GM10248 (cell line): Measurements from ENCODE around the gene NECAB2.

Source experiments
- CTCF ChIA-PET: fragments of 300-600 bp; sonication (Branson Sonifier 250); formaldehyde crosslinking; extraction: SDS; loops from one replicate; lab custom pipeline; 2021; ENCODE audit warnings: antibody characterized with exemption; lab: Yijun Ruan, JAX
- POLR2A ChIA-PET: fragments of 350-650 bp; sonication (Branson Sonifier 250); formaldehyde crosslinking; extraction: SDS; loops from one replicate; lab custom pipeline; 2020; ENCODE audit warnings: antibody characterized with exemption; lab: Yijun Ruan, JAX
- DNase-seq: peaks from one replicate; pipeline ENCODE4 v3.0.0; 2012; ENCODE audit errors: extremely low spot score
- TF ChIP-seq, protein P1 (sequence below): IDR thresholded peaks from 2 replicates; pipeline ENCODE4 v1.5.1; 2012; ENCODE audit warnings: mild to moderate bottlenecking, low read depth; ENCODE audit errors: extremely low read depth, missing control alignments, control extremely low read depth

The NECAB2 gene

DNA sequence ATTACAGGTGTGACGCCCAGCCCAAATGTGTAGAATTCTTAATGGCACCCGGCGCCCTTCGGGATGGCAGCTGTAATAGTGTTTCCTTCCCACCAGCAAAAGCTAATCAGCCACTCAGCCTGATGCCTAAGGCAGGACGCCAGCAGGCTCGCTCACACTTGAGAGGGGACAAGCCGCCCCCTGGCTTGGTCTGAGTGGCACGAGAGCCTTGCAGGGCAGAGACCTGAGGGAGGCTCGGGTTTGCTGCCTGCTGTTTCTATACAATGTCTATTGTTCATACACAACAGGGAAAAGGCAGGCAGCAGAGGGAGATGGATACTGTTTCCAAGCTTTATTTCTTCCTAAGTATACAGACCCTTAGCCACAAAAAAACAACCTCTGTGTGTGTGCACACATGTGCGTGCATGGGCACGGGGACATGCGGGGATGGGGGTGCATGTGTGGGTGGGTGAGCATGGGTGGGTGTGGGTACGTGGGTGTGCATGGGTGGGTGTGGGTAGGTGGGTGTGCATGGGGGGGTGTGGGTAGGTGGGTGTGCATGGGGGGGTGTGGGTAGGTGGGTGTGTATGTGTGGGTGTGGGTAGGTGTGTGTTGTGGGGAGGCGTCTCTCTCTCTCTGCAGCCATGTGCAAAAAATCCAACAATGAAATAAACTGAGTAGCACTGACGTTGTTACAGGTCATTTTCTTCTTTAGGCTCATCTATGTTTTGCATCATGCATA, 64.6 kb downstream of the NECAB2 start:
- ChIA-PET CTCF (no interaction called here), POLR2A (no interaction called here)
- DNase-seq, result no peak
- TF ChIP-seq, protein P1, sequence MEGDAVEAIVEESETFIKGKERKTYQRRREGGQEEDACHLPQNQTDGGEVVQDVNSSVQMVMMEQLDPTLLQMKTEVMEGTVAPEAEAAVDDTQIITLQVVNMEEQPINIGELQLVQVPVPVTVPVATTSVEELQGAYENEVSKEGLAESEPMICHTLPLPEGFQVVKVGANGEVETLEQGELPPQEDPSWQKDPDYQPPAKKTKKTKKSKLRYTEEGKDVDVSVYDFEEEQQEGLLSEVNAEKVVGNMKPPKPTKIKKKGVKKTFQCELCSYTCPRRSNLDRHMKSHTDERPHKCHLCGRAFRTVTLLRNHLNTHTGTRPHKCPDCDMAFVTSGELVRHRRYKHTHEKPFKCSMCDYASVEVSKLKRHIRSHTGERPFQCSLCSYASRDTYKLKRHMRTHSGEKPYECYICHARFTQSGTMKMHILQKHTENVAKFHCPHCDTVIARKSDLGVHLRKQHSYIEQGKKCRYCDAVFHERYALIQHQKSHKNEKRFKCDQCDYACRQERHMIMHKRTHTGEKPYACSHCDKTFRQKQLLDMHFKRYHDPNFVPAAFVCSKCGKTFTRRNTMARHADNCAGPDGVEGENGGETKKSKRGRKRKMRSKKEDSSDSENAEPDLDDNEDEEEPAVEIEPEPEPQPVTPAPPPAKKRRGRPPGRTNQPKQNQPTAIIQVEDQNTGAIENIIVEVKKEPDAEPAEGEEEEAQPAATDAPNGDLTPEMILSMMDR, result no peak

DNA sequence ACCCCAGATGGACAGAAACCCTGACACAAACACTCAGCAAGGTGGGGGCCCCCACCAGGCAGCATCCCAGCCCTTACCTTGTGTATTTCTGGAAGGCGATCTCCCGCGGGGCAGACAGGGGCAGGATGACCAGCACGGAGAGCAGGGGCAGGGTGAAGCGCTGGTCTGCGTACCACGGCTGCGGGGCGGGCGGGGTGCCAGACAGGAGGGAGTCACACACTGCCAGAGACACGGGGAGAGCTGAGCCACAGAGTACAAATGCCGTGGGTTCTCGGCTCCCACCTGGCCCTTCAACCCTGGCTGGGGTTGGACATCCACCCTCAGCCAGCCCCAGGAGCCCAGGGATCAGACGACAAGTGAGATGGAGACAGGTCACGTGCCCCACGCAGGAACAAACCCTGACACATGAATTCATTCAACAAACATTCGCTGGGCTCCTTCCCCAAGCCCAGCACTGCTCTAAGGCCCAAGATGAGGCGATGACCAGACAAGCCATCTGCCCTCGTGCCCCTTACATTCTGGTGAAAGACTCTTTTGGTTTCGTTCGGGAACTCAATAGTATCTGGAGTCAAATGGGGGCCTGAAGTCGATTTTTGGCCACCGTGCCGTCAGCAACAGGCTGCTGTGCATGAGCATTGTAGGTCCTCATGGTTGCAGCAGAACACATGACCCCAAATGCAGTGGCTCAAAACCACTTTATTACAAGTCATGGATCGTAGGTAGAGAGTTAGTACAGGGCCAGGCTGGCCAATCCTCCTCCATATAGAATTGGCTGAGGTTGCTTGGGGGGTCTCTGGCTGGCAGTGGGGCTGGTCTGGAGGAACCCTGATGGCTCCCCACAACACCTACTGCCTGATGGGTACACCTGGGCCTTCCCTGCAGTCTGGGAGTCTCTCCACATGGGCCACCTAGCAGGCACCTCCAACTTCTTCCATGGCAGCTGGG, 65.5 kb downstream of the NECAB2 start:
- POLR2A ChIA-PET, result no interaction called here
- no peak for DNase-seq
- TF ChIP-seq, protein P1, result no peak
- CTCF ChIA-PET, result interaction anchor here (0.7 kb wide), 1 partner anchor 32 kb away, joined by 3 read pairs; no protein-coding TSS in a partner anchor

DNA sequence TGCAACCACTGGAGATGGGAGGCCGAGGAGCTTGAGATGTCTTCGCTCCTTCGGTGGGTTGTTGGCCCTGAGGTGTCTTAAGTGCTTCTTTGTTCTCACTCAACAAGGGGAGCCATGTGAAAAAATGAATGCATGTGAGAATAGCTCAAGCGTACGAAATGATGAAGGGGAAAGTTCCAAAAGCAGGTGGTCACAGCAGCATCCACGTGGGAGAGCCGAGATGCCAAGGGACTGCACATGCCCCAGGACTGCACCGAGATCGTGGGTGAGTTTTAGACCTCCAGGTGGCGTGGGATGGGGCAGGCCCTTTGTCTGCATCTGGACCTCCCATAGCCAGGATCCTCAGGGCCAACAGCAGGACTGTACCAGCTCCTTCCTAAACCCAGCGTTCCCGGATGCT, 66.5 kb downstream of the NECAB2 start:
- ChIA-PET POLR2A (no interaction called here), CTCF (interaction anchor here (0.7 kb wide), 1 partner anchor 31 kb away, joined by 3 read pairs; no protein-coding TSS in a partner anchor)
- TF ChIP-seq, protein P1, result no peak
- DNase-seq, result no peak

DNA sequence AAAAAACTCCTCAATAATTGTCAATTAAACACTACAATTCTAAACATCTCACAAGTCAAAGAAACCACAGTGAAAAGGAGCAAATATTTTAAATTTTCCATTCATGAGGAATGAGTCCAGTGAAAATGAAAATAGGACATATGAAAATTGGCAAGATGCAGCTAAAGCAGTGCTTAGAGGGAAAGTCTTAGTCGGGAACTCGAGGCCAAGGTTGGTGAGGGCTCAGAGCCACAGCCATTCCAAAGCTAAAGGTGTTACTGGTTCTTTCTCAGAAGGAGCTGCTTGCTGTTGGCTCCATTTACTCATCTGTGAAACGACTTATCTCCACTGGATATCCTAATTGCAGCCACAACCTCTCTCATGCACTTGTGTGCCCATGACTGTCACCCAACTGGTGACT, 68.1 kb downstream of the NECAB2 start:
- TF ChIP-seq, protein P1, result no peak
- POLR2A ChIA-PET, result no interaction called here
- no peak for DNase-seq
- CTCF ChIA-PET, result interaction anchor here (0.8 kb wide), 1 partner anchor 27 kb away, joined by 3 read pairs; no protein-coding TSS in a partner anchor

DNA sequence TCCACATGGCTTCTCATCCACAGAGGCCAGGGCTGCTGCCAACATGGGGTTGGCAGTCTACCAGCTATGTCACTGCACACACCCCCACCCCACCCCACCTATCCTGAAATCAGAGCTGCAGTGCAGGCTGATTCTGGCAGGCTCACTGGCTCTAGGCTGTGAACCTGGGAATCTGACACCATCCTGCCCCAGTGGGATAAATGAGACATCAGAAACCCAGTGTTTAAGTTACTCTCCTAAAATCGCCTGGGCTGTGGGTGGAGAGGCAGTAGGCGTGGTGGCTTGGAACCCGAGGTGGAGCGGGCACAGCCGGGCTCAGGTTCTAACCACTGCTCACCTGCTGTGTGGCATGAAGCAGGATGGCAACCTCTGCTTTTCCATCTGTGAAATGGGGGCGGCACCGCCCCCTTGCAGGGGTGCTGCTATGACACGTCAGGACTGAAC, 69.0 kb downstream of the NECAB2 start:
- ChIA-PET CTCF (no interaction called here), POLR2A (interaction anchor here (0.6 kb wide), 1 partner anchor 1103 kb away, joined by 3 read pairs; no protein-coding TSS in a partner anchor)
- DNase-seq, result no peak
- TF ChIP-seq, protein P1, result no peak

DNA sequence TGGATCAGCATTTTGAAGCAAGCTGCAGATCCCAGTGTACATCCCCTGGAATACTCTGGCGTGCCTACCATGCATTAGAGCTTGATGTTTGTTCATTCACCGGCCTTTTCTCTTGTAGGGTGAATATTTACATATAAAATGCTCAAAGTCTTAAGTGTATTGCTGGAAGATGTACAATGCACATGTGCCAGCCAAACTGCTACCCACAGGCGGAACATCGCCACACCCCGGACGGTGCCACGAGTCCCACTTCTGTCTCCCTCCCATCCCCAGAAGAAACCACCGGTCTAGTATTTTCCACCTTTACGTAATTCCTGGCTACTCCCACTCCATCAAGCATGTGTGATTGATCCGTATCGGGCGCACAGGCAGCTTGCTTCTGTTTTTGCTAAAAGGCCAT, 70.4 kb downstream of the NECAB2 start:
- ChIA-PET CTCF (no interaction called here), POLR2A (no interaction called here)
- DNase-seq, result no peak
- TF ChIP-seq, protein P1, result no peak
